HG02885 (cell line): ENCODE results near the gene RHBDL1.

Experiments used
- ATAC-seq: cut with Tn5 transposase; IDR thresholded peaks from one replicate; pipeline ENCODE4 v1.9.1; 2021; ENCODE audit warnings: mild to moderate bottlenecking; ENCODE audit not compliant: unreplicated experiment, poor library complexity

The RHBDL1 gene

DNA sequence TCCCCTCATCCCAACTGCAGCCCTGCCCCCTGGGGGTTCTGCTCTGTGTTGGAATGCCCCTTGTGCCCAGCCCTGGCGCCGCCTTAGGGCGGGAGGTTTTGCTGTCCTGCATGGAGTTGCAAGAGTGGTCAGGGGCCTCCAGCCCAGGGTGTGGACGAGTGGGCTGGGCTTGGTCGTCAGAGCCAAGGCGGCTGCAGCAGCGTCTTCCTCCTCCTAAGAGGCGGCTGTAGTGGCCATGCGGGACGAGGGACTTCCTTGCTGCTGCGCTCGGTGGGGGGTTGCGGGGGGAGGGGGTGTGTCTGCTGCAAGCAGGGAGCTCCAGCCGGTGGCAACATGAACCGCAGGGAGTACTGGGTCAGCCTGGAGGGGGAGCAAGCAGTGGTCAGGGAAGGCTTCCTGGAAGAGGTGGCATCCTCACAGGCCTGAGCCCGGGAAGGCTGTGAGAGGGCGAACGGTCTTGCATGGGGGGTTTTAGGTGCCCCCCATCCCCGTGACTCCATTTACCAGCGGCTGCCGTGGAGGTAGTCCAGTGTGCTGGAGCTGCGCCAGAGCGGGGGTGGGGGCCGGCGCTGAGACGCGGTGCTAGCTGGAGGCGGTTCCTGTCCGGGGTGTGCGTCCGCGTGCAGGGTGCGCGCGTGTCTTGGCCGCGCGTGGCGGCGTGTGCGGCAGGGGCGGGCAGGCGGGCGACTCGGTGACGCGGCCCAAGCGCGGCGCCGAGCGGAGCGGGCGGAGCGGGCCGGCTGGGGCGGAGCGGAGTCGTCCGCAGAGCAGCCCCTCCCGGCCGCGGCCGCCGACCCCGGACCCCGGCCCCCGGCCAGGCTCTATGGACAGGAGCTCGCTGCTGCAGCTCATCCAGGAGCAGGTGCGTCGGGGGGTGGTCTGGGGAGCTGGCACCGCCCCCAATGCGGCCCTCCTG lies at the start of gene RHBDL1:
Gene RHBDL1 (plus strand): TSS at position 704 of the 916 bp plus-strand sequence. CDS start 120 bp downstream, at position 824.
- ATAC-seq = no peak

DNA sequence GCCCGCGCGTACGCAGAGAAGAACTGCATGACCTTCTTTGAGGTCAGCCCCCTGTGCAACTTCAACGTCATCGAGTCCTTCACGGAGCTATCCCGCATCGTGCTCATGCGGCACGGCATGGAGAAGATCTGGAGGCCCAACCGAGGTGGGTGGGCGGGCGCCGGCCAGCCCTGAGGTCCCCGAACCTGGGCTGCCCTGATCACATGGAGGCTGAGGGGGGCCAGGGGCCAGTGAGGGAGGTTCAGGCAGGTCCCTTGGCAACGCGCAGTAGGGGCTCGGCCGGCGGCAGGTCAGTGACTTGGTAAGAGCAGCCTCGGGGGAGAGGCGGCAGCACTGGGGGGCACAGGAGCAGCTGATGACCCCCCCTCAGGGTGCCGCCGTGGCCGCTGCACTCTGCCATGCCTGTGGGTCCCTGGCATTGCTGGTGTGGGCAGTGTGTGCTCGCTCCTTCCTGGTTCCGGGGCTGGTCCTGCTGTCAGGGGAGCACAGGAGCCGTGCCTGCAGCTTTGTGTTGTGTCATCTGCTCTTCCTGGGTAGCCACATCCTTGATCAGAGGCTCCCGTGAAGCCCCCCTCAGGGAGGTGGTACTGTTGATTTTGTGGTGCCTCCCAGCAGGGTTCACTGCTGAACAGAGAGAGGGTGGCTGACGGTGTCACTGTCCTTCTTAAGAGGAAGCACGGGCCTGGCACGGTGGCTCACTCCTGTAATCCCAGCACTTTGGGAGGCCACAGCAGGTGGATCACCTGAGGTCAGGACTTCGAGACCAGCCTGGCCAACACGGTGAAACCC lies 49.3 kb upstream of the RHBDL1 start:
- ATAC-seq = no peak

DNA sequence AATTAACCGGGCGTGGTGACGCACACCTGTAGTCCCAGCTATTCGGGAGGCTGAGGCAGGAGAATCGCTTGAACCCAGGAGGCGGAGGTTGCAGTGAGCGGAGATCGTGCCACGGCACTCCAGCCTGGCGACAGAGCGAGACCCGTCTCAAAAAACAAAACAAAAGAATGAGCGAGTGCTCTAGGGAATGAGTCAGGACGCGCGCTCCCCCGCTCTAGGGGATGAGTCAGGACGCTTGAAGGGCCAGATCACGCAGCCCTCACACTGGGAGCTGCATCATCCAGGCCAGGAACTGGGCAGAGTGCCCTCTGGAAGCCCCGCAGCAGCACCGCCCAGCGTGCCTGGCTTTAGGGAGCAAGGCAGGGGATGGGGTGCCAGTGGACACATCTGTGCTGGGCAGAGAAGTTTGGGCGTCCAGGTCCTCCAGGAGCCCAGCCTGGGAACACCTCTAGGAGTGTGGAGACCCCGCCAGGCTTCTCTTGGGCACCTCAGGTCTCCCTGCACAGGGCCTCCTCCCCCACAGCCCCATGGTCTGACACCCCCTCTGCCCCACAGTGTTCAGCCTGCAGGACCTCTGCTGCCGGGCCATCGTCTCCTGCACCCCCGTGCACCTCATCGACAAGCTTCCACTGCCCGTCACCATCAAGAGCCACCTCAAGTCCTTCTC lies 48.6 kb upstream of the RHBDL1 start:
- no peak for ATAC-seq

DNA sequence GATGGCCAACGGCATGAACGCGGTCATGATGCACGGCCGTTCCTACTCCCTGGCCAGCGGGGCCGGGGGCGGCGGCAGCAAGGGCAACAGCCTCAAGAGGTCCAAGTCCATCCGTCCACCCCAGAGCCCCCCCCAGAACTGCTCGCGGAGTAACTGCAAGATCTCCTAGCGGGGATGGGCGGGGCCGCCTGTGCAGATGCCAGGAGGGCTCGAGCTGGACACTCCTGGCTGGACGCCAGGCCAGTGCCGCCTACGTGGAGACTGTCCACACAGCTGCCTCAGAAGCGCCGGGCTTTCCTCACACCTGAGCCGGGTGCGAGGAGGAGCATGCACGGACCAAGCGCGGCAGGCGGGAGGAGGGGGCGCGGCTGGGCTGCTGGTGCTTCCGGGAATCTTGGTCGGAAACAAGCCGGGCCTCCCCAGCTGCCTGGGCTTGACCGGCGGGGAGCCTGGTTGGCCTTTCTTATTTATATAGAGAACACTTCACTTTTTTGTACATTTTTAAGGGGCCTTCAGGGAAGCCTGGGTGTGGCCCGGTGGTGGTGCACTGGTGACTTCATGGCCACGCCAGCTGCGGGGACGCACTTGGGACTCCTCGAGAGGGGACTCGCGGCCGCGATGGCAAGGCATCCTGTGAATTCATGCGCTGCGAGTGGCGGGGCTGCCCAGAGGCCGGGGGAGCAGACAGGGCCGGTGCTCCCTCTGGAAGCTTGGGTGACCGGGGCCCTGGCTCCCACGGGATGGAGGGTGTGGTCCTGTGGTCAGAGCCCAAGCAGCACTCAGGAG lies 47.8 kb upstream of the RHBDL1 start:
- no peak for ATAC-seq

DNA sequence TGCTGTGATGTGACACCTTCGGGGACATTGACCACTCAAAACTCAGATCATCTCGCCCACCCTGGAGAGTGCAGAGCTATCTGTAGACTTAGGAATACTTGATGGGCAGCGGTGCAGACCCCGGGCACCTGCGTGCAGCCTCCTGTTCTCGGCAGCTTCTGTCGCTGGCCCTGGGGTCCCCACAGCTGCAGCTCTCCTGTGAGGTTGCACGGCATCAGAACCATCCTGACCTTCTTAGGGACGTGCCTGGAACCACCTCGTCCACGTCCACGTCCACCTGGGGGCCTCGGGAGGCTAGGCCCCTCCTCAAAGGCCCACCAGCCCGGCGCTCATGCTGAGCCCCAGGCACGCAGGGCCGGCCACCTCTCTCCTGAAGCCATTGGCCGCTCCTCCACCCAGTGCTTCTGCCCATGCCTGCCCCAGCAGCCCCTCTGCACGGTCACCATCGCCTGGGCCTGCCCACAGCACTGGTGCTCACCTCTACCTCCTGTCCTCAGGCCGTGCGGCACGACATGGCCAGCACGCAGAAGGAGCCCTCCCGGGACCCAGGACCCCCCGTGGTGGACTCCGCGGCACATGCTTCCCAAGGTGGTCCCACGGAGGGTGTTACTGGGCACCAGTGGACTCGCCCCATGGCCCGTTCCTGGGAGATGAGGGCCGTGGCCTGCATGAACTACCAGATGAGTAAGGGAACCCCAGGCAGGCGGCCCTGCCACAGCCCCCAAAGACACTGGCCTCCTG lies 47.0 kb upstream of the RHBDL1 start:
- no peak for ATAC-seq

DNA sequence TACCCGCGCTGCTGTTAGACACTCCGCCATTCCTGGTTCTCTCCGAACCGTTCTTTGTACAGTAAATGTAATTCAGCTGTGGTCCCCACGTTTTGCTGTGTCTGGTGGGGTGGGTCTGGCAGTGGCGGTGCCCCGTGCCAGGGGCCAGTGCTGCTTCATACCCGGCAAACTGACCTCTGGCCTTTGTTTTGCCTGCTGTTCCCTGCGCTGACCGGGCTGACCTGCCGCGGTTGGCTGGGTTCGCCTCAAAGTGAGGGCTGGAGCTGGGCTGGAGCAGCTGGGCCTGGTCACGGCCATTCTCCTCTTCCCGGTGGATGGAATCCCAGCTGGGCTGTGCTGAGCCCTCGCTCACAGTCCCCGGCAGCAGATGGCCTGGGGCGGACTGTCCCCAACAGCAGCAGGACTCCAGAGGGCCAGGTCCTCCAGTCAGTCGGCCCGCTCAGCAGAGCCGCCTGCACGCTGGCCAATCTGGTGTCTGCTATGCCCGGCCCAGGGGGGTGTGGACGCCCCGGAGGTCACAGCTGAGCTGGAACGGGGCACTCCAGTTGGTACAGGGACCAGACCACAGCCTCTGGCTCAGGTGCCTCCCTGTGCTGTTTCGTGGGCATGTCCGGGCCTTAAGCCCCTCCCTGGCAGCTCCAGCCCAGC lies 46.2 kb upstream of the RHBDL1 start:
- ATAC-seq = no peak

DNA sequence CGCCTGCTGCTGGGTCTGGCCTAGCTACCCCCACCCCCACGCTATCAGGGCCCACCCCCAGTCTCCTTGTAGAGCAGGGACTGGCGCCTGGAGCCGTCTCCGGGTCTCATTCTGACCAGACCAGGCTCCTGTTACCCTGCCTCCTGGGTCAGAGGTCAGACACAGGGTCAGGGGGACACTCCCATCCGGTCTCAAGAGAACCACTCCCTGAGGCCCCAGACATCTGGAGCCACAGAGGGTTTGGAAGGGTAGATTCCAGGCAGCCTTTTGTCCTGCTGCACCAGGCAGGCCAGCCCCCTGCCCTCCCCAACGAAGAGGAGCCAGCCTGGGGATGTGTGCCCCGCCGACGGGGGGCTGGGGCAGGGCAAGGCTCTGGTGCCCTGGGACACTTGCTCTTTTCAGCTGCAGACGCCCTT lies 45.6 kb upstream of the RHBDL1 start:
- no peak for ATAC-seq

DNA sequence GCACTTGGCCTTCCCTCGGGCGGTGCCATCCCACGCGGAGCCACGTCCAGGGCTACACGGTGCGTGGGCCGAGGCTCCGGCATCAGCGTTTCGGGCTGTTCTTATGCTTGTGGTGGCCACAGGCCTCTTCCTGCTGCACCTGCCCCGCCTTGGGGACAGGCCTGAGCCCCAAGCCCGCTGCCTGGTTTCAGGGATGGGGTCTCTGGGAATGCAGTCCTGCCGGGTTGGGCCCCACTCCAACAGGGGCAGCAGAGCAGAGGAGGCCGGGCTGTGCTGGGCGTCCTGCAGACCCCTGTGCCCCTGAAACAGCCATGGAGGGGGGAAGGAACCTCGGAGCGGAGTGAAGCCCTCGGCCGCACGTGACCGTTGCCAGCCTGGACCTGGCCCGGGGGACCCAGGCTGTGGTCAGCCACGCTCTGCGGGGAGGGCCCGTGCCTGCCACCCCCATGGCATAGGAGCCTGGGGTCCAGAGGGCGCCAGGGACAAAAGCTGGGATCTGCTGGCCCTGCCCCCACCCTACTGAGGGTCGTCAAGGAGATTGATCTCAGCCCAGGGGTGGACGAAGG lies 45.1 kb upstream of the RHBDL1 start:
- ATAC-seq = no peak

DNA sequence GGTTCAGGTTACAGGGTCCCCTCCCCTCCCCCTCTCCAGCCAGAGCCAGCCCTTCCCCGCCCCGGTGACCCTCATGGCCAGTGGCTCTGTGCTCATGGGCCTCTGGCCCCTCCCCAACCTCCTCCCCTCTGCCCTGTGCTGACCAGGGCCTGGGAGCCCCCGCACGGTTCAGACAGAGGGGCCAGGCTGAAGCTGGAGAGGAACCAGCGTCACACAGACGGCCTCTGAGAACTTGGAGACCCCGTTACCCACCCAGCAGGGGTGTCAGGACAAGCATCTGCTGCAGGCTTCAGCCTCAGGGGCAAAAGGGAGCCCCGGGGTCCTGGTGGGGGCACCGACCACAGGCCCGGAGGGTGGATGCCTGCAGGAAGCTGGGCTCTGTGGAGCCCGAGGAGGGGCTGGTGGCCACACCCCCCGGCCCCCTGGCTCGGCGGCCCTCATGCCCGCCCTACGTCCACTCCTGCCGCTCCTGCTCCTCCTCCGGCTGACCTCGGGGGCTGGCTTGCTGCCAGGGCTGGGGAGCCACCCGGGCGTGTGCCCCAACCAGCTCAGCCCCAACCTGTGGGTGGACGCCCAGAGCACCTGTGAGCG lies 44.6 kb upstream of the RHBDL1 start, which contains the start of gene WFIKKN1:
Gene WFIKKN1 (plus strand): TSS at position 171 of the 591 bp plus-strand sequence. CDS start 269 bp downstream, at position 440.
- no peak for ATAC-seq

DNA sequence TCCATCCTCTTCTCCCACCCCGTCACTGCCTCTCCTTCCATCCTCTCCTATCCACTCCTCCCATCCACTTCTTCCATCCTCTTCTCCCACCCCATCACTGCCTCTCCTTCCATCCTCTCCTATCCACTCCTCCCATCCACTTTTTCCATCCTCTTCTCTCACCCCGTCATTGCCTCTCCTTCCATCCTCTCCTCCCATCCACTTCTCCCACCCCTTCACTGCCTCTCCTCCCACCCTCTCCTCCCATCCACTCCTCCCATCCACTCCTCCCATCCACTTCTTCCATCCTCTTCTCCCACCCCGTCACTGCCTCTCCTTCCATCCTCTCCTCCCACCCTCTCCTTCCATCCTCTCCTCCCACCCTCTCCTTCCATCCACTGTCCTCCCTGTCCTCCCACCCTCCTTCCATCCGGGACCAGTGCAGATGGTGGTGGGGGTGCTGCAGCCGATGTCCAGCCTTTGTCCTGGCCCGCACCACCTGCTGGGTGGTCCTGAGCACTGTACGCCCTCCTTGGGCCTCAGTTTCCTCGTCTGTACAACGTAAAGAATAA lies 43.6 kb upstream of the RHBDL1 start:
- no peak for ATAC-seq

DNA sequence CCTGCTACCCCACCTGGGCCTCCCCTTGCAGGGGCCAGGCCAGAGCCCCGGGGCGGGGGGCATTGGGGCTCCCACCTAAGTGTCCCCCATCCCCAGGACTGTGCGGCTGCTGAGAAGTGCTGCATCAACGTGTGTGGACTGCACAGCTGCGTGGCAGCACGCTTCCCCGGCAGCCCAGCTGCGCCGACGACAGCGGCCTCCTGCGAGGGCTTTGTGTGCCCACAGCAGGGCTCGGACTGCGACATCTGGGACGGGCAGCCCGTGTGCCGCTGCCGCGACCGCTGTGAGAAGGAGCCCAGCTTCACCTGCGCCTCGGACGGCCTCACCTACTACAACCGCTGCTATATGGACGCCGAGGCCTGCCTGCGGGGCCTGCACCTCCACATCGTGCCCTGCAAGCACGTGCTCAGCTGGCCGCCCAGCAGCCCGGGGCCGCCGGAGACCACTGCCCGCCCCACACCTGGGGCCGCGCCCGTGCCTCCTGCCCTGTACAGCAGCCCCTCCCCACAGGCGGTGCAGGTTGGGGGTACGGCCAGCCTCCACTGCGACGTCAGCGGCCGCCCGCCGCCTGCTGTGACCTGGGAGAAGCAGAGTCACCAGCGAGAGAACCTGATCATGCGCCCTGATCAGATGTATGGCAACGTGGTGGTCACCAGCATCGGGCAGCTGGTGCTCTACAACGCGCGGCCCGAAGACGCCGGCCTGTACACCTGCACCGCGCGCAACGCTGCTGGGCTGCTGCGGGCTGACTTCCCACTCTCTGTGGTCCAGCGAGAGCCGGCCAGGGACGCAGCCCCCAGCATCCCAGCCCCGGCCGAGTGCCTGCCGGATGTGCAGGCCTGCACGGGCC lies 42.8 kb upstream of the RHBDL1 start:
- no peak for ATAC-seq

DNA sequence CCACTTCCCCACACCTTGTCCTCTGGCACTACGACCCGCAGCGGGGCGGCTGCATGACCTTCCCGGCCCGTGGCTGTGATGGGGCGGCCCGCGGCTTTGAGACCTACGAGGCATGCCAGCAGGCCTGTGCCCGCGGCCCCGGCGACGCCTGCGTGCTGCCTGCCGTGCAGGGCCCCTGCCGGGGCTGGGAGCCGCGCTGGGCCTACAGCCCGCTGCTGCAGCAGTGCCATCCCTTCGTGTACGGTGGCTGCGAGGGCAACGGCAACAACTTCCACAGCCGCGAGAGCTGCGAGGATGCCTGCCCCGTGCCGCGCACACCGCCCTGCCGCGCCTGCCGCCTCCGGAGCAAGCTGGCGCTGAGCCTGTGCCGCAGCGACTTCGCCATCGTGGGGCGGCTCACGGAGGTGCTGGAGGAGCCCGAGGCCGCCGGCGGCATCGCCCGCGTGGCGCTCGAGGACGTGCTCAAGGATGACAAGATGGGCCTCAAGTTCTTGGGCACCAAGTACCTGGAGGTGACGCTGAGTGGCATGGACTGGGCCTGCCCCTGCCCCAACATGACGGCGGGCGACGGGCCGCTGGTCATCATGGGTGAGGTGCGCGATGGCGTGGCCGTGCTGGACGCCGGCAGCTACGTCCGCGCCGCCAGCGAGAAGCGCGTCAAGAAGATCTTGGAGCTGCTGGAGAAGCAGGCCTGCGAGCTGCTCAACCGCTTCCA lies 42.0 kb upstream of the RHBDL1 start:
- no peak for ATAC-seq

DNA sequence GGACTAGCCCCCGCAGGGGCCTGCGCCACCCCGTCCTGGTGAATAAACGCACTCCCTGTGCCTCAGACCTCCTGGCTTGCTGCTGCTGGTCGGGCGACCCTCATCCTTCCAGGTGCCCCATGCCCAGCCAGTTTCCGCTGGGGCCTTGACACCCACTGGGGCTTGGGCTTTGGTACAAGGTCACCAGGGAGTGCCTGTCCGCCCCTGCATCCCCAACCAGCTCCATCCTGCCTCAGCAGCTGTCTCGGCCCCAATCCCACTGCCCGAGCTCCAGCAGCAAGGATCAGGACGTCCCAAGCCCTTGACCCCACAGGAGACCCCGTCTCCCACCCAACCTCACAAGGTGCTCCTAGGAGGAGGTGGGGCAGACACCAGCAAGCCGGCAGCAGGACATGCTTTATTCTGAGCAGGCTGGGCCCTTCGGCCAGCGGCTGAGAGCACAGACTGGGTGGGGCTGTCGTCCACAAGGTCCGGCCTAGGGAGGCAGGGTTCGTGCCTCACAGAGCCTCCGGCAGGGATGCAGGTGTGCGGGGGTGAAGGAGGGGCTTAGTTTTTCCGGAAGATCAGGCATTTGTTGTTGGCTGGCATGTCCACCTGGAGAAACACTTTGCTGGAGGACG lies 41.3 kb upstream of the RHBDL1 start:
- ATAC-seq = no peak

DNA sequence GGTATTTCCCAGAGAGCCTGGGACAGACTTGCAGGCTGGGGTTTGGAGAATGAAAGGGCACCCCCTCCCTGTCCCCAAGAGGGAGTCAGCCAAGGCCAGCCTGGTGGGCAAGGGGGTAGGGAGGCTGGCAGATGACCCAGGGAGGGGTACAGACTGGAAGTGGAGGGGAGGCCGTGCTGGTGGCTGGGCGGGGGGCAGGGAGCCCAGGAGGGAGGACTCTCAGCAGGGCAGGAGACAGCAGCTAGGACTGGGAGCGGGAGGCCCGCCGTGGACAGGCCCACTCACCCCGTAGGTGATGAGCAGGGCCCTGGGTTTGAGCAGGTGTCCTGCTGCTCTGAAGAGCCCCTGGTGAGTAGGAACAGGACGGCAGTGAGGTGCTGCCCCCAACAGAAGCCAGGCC lies 40.5 kb upstream of the RHBDL1 start:
- ATAC-seq = no peak

DNA sequence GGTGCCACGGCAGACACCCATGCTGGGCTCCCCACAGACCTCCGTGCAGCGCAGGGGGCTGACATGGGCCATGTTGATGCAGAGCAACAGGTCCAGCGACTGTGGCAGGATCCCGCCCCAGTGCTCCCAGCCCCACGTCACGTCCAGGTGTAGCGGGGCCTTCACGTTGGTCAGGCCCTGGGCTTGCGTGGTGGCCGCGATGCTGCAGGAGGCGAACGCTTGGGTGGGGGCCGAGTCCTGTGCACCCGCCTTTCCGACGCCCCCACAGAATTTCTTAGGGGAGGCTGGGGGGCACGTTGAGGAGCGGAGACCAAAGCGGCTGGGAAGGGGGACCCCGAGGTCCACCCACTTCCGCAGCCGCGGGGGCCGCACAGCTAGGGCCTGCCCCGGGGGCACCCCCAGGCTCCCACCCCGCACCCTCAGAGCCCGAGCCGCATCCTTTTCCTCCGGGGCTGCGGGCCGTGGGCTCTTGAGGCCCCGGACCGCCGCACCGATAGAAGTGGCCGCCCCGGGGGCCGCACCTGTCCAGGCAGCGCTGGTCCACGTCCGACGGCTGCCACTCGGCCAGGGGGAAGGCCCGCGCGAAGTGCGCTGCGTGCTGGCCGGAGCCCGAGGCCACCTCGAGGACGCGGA lies 39.8 kb upstream of the RHBDL1 start:
- ATAC-seq = peak; percentile 12
